Neural progenitor cell (in vitro differentiated cells): ENCODE measurements around the gene GPI. TPM values are rescaled to one million over a fixed set of nuclear protein-coding genes. Genes with fewer than 3 reads are reported as not detected.

ENCODE experiments used
- DNase-seq: peaks from one replicate; pipeline ENCODE4 v3.0.0-alpha.2; 2016; ENCODE audit warnings: low spot score
- H2AFZ ChIP-seq: fragments of 200-600 bp; sonication (generic); replicated peaks from 2 replicates; pipeline ENCODE4 v1.6.1; 2016; ENCODE audit warnings: antibody characterized with exemption
- H3F3A ChIP-seq: fragments of 200-600 bp; sonication (generic); 2 replicates; pipeline ENCODE4 v1.6.1; 2016; ENCODE audit warnings: antibody characterized with exemption, low read depth
- H3K27ac ChIP-seq: fragments of 200-600 bp; sonication (generic); 2 replicates; pipeline ENCODE4 v1.5.1; 2016; ENCODE audit warnings: mild to moderate bottlenecking
- H3K27me3 ChIP-seq: fragments of 200-600 bp; sonication (generic); 2 replicates; pipeline ENCODE4 v1.6.1; 2016; ENCODE audit warnings: mild to moderate bottlenecking, moderate library complexity
- H3K36me3 ChIP-seq: fragments of 200-600 bp; sonication (generic); 2 replicates; pipeline ENCODE4 v1.5.1; 2016
- H3K4me1 ChIP-seq: fragments of 200-600 bp; sonication (generic); 2 replicates; pipeline ENCODE4 v1.6.1; 2016; ENCODE audit warnings: mixed run types
- H3K4me2 ChIP-seq: fragments of 200-600 bp; sonication (generic); 2 replicates; pipeline ENCODE4 v1.6.1; 2016
- H3K4me3 ChIP-seq: fragments of 200-600 bp; sonication (generic); 2 replicates; pipeline ENCODE4 v1.5.1; 2016
- H3K79me2 ChIP-seq: fragments of 200-600 bp; sonication (generic); 2 replicates; pipeline ENCODE4 v1.6.1; 2016; ENCODE audit warnings: low read depth
- H3K9ac ChIP-seq: fragments of 200-600 bp; sonication (generic); 2 replicates; pipeline ENCODE4 v1.6.1; 2016
- H3K9me3 ChIP-seq: fragments of 200-600 bp; sonication (generic); 2 replicates; pipeline ENCODE4 v1.5.1; 2016; ENCODE audit warnings: low read depth
- H4K20me1 ChIP-seq: fragments of 200-600 bp; sonication (generic); 2 replicates; pipeline ENCODE4 v1.6.1; 2016; ENCODE audit warnings: low read depth
- H3K27ac Mint-ChIP-seq: 3 replicates; pipeline ENCODE4 v1.8.0; 2021; ENCODE audit warnings: mixed read lengths
- H3K27me3 Mint-ChIP-seq: 2 replicates; pipeline ENCODE4 v1.8.0; 2022; ENCODE audit warnings: low read depth, mild to moderate bottlenecking, inconsistent platforms, moderate library complexity, mixed read lengths; ENCODE audit not compliant: insufficient read depth
- H3K36me3 Mint-ChIP-seq: 3 replicates; pipeline ENCODE4 v1.8.0; 2021; ENCODE audit warnings: mixed read lengths
- H3K4me1 Mint-ChIP-seq: 3 replicates; pipeline ENCODE4 v1.8.0; 2021; ENCODE audit warnings: mixed read lengths
- H3K4me3 Mint-ChIP-seq: 3 replicates; pipeline ENCODE4 v1.8.0; 2021; ENCODE audit warnings: mild to moderate bottlenecking, moderate library complexity, mixed read lengths
- H3K9me3 Mint-ChIP-seq: 3 replicates; pipeline ENCODE4 v1.8.0; 2020; ENCODE audit warnings: mixed read lengths
- CTCF ChIP-seq: fragments of 200-600 bp; sonication (generic); IDR thresholded peaks from 2 replicates; pipeline ENCODE4 v1.5.1; 2017; ENCODE audit warnings: antibody characterized with exemption, mild to moderate bottlenecking
- EZH2 ChIP-seq: fragments of 200-600 bp; sonication (generic); IDR thresholded peaks from 2 replicates; pipeline ENCODE4 v1.6.1; 2017; ENCODE audit warnings: antibody characterized with exemption, mild to moderate bottlenecking, moderate library complexity
- EZH2phosphoT487 ChIP-seq: fragments of 200-600 bp; sonication (generic); IDR thresholded peaks from 2 replicates; pipeline ENCODE4 v1.6.1; 2017; ENCODE audit warnings: antibody characterized with exemption
- total RNA-seq: library from RNA; depleted of rRNA; stranded (reverse); fragments of >200 nt; gene quantifications from 2 replicates; pipeline ENCODE4 v1.2.3, GENCODE V29; 2015; ENCODE audit warnings: low replicate concordance

The GPI gene
- total RNA-seq, 1 donor from 2014 or later: 109 TPM

GRCh38 chr19:34359140-34359953 lies 5.6 kb upstream of the GPI start:
- peaks cover 34% of the 10 kb centered on the region for H3K4me1 Mint-ChIP-seq
- no peaks in the 10 kb centered on the region for H3K9me3 Mint-ChIP-seq
- peak overlapping the region; percentile 85 for H3K4me3 Mint-ChIP-seq
- no peak for TF ChIP-seq EZH2
- peak; percentile 66 for TF ChIP-seq CTCF
- Histone ChIP-seq H3K4me2 (peak overlapping the region; percentile 67), H3F3A (peaks cover 44% of the 10 kb centered on the region), H3K9me3 (no peaks in the 10 kb centered on the region), H3K9ac (no peak overlapping the region), H3K4me3 (peak overlapping the region; percentile 27), H4K20me1 (no peaks in the 10 kb centered on the region), H3K4me1 (peaks cover 8% of the 10 kb centered on the region), H3K27ac (no peak overlapping the region), H3K79me2 (no peaks in the 10 kb centered on the region), H3K36me3 (no peaks in the 10 kb centered on the region), H3K27me3 (no peaks in the 10 kb centered on the region), H2AFZ (peak overlapping the region; percentile 75)
- H3K36me3 Mint-ChIP-seq: peaks cover 5% of the 10 kb centered on the region
- peak; percentile 97 for DNase-seq
- H3K27ac Mint-ChIP-seq: peak overlapping the region; percentile 88
- H3K27me3 Mint-ChIP-seq: peaks cover 8% of the 10 kb centered on the region

- peaks cover 2% of the 10 kb centered on the region for H3K36me3 Mint-ChIP-seq
- Histone ChIP-seq H3K27ac (no peak overlapping the region), H2AFZ (no peak overlapping the region), H3K4me2 (peak overlapping the region; percentile 67), H3K4me3 (peak overlapping the region; percentile 27), H3K79me2 (no peaks in the 10 kb centered on the region), H3K4me1 (peaks cover 12% of the 10 kb centered on the region), H3K27me3 (no peaks in the 10 kb centered on the region), H3K9ac (no peak overlapping the region), H3F3A (peaks cover 49% of the 10 kb centered on the region), H4K20me1 (no peaks in the 10 kb centered on the region), H3K36me3 (no peaks in the 10 kb centered on the region), H3K9me3 (no peaks in the 10 kb centered on the region)
- H3K4me1 Mint-ChIP-seq: peaks cover 39% of the 10 kb centered on the region
- TF ChIP-seq EZH2phosphoT487: no peak
- no peak for TF ChIP-seq CTCF
- TF ChIP-seq EZH2: no peak
- peak overlapping the region; percentile 85 for H3K4me3 Mint-ChIP-seq
- peak; percentile 9 for DNase-seq
- H3K9me3 Mint-ChIP-seq: no peaks in the 10 kb centered on the region
- H3K27ac Mint-ChIP-seq: peak overlapping the region; percentile 9
- peaks cover 10% of the 10 kb centered on the region for H3K27me3 Mint-ChIP-seq
Measured at GRCh38 chr19:34359954-34360315, 5.1 kb upstream of the GPI start.

- H3K27me3 Mint-ChIP-seq: peaks cover 10% of the 10 kb centered on the region
- DNase-seq: no peak
- H3K9me3 Mint-ChIP-seq: no peaks in the 10 kb centered on the region
- Histone ChIP-seq H3K36me3 (no peaks in the 10 kb centered on the region), H3K4me2 (no peak overlapping the region), H3K27ac (no peak overlapping the region), H3K4me1 (peaks cover 12% of the 10 kb centered on the region), H3K79me2 (peaks cover under 1% of the 10 kb centered on the region), H3K4me3 (no peak overlapping the region), H3K27me3 (no peaks in the 10 kb centered on the region), H3K9ac (no peak overlapping the region), H3K9me3 (no peaks in the 10 kb centered on the region), H3F3A (peaks cover 49% of the 10 kb centered on the region), H2AFZ (no peak overlapping the region), H4K20me1 (no peaks in the 10 kb centered on the region)
- no peak overlapping the region for H3K27ac Mint-ChIP-seq
- peaks cover 2% of the 10 kb centered on the region for H3K36me3 Mint-ChIP-seq
- no peak for TF ChIP-seq CTCF
- TF ChIP-seq EZH2: no peak
- peaks cover 39% of the 10 kb centered on the region for H3K4me1 Mint-ChIP-seq
- H3K4me3 Mint-ChIP-seq: peak overlapping the region; percentile 85
Measured at GRCh38 chr19:34360354-34360909, 4.6 kb upstream of the GPI start.
